A549 (cell line): ENCODE data around the gene GNLY. TPM values are rescaled to one million over a fixed set of nuclear protein-coding genes. Genes with fewer than 3 reads are reported as not detected.

Experiments
- ATAC-seq, 2 experiments: fragments of 200-7000 bp in 1 of 2; fragments of >200 bp in 1 of 2; cut with Nextera tagmentation in 1 of 2; cut with Tn5 transposase in 1 of 2; 3 replicates each; pipeline versions ENCODE4 v1.8.0 to v1.9.1; 2018 to 2020; ENCODE audit warnings: mild to moderate bottlenecking in 1 of 2, moderate library complexity in 1 of 2
- CTCF ChIA-PET: fragments of 300-600 bp; sonication (Branson Sonifier 250); formaldehyde crosslinking; extraction: SDS; loops from one replicate; lab custom pipeline; 2021; ENCODE audit warnings: antibody characterized with exemption, inconsistent platforms; lab: Yijun Ruan, JAX
- POLR2A ChIA-PET: fragments of 350-600 bp; formaldehyde crosslinking; extraction: SDS; loops from one replicate; lab custom pipeline; 2021; ENCODE audit warnings: antibody characterized with exemption, inconsistent platforms; lab: Yijun Ruan, JAX
- DNase-seq, 2 experiments: peaks; one replicate each; pipeline versions ENCODE4 v3.0.0 to v3.0.0-alpha.2; 2011 to 2016; ENCODE audit warnings: low read depth in 1 of 2, low spot score in 1 of 2
- FAIRE-seq: peaks from 2 replicates; lab custom pipeline; 2011; peaks lifted over from hg19 to GRCh38; lab: Jason Lieb, UNC
- H3K27ac ChIP-seq, 2 experiments: fragments of >200 bp; sonication (Bioruptor Twin); formaldehyde crosslinking; 3 replicates each; pipeline ENCODE4 v1.5.1; 2016 to 2017
- H3K4me1 ChIP-seq: fragments of >200 bp; sonication (Bioruptor Twin); formaldehyde crosslinking; 3 replicates; pipeline ENCODE4 v1.6.1; 2016
- H3K4me2 ChIP-seq: fragments of >200 bp; sonication (Bioruptor Twin); formaldehyde crosslinking; 3 replicates; pipeline ENCODE4 v1.6.1; 2016
- H3K4me3 ChIP-seq: fragments of >200 bp; sonication (Bioruptor Twin); formaldehyde crosslinking; 3 replicates; pipeline ENCODE4 v1.5.1; 2016
- H3K9me3 ChIP-seq: fragments of >200 bp; sonication (Bioruptor Twin); formaldehyde crosslinking; 3 replicates; pipeline ENCODE4 v1.6.1; 2016
- CBX8 ChIP-seq: fragments of 200-600 bp; sonication (generic); IDR thresholded peaks from 2 replicates; pipeline ENCODE4 v1.6.1; 2016
- CEBPB ChIP-seq, 2 experiments: fragments of >200 bp in 1 of 2; sonication (Bioruptor Twin) in 1 of 2; formaldehyde crosslinking in 1 of 2; IDR thresholded peaks; 2 replicates each; pipeline ENCODE4 v1.6.1; 2012 to 2016
- FOSL2 ChIP-seq, 2 experiments: fragments of 450-650 bp in 1 of 2; fragments of >200 bp in 1 of 2; sonication (Bioruptor Twin) in 1 of 2; formaldehyde crosslinking; IDR thresholded peaks; 2 replicates each; pipeline versions ENCODE4 v1.5.0 to v1.6.1; 2016 to 2020; ENCODE audit warnings: mild to moderate bottlenecking in 1 of 2, moderate library complexity in 1 of 2
- GATA3 ChIP-seq: IDR thresholded peaks from 2 replicates; pipeline ENCODE4 v1.6.1; 2012; ENCODE audit warnings: borderline replicate concordance
- HEYL ChIP-seq: fragments of 250-450 bp; sonication (Bioruptor Pico); IDR thresholded peaks from 2 replicates; pipeline ENCODE4 v1.8.0; 2021; ENCODE audit warnings: mild to moderate bottlenecking, moderate library complexity
- HOXB13 ChIP-seq: fragments of 250-450 bp; sonication (Bioruptor Pico); IDR thresholded peaks from 2 replicates; pipeline ENCODE4 v1.5.0; 2020; ENCODE audit warnings: low read depth, mild to moderate bottlenecking, moderate library complexity
- HOXB5 ChIP-seq: fragments of 250-450 bp; sonication (Bioruptor Pico); IDR thresholded peaks from 2 replicates; pipeline ENCODE4 v1.5.0; 2020; ENCODE audit warnings: mild to moderate bottlenecking, moderate library complexity
- KDM1A ChIP-seq: fragments of 200-600 bp; sonication (generic); IDR thresholded peaks from 2 replicates; pipeline ENCODE4 v1.6.1; 2016; ENCODE audit warnings: low read depth, mild to moderate bottlenecking
- KDM5A ChIP-seq: fragments of 200-600 bp; sonication (generic); IDR thresholded peaks from 2 replicates; pipeline ENCODE4 v1.6.1; 2016; ENCODE audit warnings: antibody characterized with exemption, mild to moderate bottlenecking
- NFE2L2 ChIP-seq: fragments of 150-350 bp; conservative IDR thresholded peaks from 2 replicates; pipeline ENCODE4 v1.6.1; 2014; ENCODE audit warnings: low read length
- POLR2A ChIP-seq: IDR thresholded peaks from 2 replicates; pipeline ENCODE4 v1.6.1; 2012; ENCODE audit warnings: mild to moderate bottlenecking, low read length
- RAD21 ChIP-seq, 2 experiments: fragments of >200 bp in 1 of 2; sonication (Bioruptor Twin) in 1 of 2; formaldehyde crosslinking in 1 of 2; IDR thresholded peaks in 1 of 2; conservative IDR thresholded peaks in 1 of 2; 2 replicates in 1 of 2; 3 replicates in 1 of 2; pipeline ENCODE4 v1.6.1; 2012 to 2018; ENCODE audit warnings: inconsistent platforms in 1 of 2
- RNF2 ChIP-seq: fragments of 200-600 bp; sonication (generic); IDR thresholded peaks from 2 replicates; pipeline ENCODE4 v1.6.1; 2016; ENCODE audit warnings: low read depth, mild to moderate bottlenecking, antibody characterized with exemption, moderate library complexity, borderline replicate concordance
- ZC3H11A ChIP-seq: fragments of 450-650 bp; IDR thresholded peaks from 2 replicates; pipeline ENCODE4 v1.6.1; 2014; ENCODE audit warnings: antibody characterized with exemption, mild to moderate bottlenecking
- ZSCAN20 ChIP-seq: fragments of 250-450 bp; sonication (Bioruptor Pico); IDR thresholded peaks from 2 replicates; pipeline ENCODE4 v1.8.0; 2022; ENCODE audit warnings: mild to moderate bottlenecking, moderate library complexity
- WGBS: methylation state at CpG from one replicate; pipeline ENCODE4 v1.1.6; 2017; ENCODE audit errors: missing lambda C conversion rate; 5-methylcytosine and 5-hydroxymethylcytosine counted together
- polyA plus RNA-seq, 4 experiments: library from polyadenylated mRNA; depleted of rRNA in 3 of 4; stranded (reverse); fragments of >200 nt; fragmentation: RNase III in 1 of 4; extraction: RNeasy Plus Mini Kit Qiagen cat#74134 plus additional on column Dnase treatment in 1 of 4; gene quantifications; 2 replicates in 3 of 4; 3 replicates in 1 of 4; pipeline ENCODE4 v1.2.3, GENCODE V29; 2011 to 2017
- TF ChIP-seq, protein P1 (sequence below): fragments of 450-650 bp; IDR thresholded peaks from 2 replicates; pipeline ENCODE4 v1.6.1; 2014; ENCODE audit warnings: antibody characterized with exemption
- TF ChIP-seq, protein P2 (sequence below): fragments of 250-450 bp; sonication (Bioruptor Pico); IDR thresholded peaks from 2 replicates; pipeline ENCODE4 v1.5.0; 2021; ENCODE audit warnings: mild to moderate bottlenecking, moderate library complexity, borderline replicate concordance
- TF ChIP-seq, protein P3 (sequence below): fragments of 150-350 bp; IDR thresholded peaks from 2 replicates; pipeline ENCODE4 v1.6.1; 2014; ENCODE audit warnings: low read depth, mild to moderate bottlenecking, low read length
- TF ChIP-seq, protein P4 (sequence below): IDR thresholded peaks from 2 replicates; pipeline ENCODE4 v1.6.1; 2012

Gene GNLY
- polyA plus RNA-seq, 2 of the 4 experiments (the other 2 are of a cell fraction) = not detected

DNA sequence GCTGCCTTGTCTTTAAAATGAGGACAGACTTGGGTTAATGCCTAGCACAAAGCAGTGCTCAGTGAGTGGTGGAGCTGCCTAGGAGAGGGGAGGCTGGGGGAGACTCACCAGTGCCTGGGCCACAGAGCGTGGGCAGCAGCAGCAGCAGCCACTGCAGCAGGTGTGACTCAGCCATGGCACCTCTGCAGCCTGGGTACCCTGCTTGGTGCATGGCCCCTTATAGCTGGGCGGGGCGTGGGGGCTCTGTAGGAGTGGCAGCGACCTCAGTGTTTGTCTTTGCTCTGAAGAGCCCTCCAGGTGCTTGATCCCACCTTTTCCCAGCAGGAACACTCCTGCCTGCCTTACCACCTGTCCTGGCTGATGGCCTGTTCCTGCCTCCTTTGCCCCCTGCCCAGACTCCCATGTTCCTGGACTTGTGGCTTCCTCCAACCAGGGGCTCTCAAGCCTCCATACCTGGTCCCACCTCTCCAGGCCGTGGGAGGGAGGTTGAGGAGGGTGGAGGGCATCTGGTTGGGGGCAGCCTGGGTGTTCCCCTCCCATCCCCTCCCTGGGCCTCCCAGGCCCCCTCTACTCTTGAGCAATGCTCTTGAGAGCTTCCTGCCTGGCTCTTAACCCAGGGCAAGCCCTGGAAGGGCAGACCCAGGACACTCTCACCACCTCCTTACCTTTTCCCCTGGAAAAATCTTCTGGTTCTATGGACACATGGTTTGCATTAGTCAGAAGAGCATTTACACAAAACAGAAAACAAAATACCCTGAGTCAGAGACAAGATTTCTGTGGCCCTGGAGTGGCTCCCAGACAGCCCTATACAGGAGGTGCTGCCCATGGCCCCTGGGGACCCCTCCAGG is 25.9 kb upstream of the GNLY start, which contains the start of gene SFTPB:
Gene SFTPB (minus strand): TSS at position 191 of the 848 bp plus-strand sequence. CDS start 16 bp downstream, at position 175.
- peak within 1 kb of the TSS in 1 of 2 experiments; percentile 50; a peak in 3 of 6 replicates for H3K27ac ChIP-seq
- 66% methylated on average over 5 of the region's 5 CpGs for WGBS
- H3K4me1 ChIP-seq = peaks cover under 1% of the 10 kb centered on the region; the same call in 2 of the 3 replicates
- H3K4me3 ChIP-seq = no peak within 1 kb of the TSS
- TF ChIP-seq FOSL2 (IDR thresholded peaks at IDR 0.05) = no peak
- no peak for TF ChIP-seq FOSL2 (CRISPR knock-in tag; IDR thresholded peaks at IDR 0.05)
- no peak for TF ChIP-seq RNF2
- no peak for TF ChIP-seq HOXB5 (CRISPR knock-in tag)
- TF ChIP-seq, protein P1, sequence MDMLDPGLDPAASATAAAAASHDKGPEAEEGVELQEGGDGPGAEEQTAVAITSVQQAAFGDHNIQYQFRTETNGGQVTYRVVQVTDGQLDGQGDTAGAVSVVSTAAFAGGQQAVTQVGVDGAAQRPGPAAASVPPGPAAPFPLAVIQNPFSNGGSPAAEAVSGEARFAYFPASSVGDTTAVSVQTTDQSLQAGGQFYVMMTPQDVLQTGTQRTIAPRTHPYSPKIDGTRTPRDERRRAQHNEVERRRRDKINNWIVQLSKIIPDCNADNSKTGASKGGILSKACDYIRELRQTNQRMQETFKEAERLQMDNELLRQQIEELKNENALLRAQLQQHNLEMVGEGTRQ = no peak
- TF ChIP-seq GATA3 = no peak
- TF ChIP-seq NFE2L2 = no peak
- no peak for TF ChIP-seq HOXB13 (CRISPR knock-in tag)
- TF ChIP-seq HEYL (CRISPR knock-in tag) = no peak
- TF ChIP-seq KDM1A = no peak
- TF ChIP-seq RAD21 (conservative IDR thresholded peaks at IDR 0.05 in 1 of 2, IDR thresholded peaks at IDR 0.05 in 1 of 2) = no peak
- no peak for TF ChIP-seq CBX8
- TF ChIP-seq, protein P2, sequence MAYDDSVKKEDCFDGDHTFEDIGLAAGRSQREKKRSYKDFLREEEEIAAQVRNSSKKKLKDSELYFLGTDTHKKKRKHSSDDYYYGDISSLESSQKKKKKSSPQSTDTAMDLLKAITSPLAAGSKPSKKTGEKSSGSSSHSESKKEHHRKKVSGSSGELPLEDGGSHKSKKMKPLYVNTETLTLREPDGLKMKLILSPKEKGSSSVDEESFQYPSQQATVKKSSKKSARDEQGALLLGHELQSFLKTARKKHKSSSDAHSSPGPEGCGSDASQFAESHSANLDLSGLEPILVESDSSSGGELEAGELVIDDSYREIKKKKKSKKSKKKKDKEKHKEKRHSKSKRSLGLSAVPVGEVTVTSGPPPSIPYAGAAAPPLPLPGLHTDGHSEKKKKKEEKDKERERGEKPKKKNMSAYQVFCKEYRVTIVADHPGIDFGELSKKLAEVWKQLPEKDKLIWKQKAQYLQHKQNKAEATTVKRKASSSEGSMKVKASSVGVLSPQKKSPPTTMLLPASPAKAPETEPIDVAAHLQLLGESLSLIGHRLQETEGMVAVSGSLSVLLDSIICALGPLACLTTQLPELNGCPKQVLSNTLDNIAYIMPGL (CRISPR knock-in tag) = no peak
- TF ChIP-seq, protein P3, sequence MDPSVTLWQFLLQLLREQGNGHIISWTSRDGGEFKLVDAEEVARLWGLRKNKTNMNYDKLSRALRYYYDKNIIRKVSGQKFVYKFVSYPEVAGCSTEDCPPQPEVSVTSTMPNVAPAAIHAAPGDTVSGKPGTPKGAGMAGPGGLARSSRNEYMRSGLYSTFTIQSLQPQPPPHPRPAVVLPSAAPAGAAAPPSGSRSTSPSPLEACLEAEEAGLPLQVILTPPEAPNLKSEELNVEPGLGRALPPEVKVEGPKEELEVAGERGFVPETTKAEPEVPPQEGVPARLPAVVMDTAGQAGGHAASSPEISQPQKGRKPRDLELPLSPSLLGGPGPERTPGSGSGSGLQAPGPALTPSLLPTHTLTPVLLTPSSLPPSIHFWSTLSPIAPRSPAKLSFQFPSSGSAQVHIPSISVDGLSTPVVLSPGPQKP = no peak
- TF ChIP-seq KDM5A = no peak
- TF ChIP-seq CEBPB (IDR thresholded peaks at IDR 0.05) = no peak
- no peak for TF ChIP-seq ZC3H11A
- CTCF ChIA-PET = interaction anchor here (0.5 to 7.8 kb wide), 10 partner anchors 8 to 159 kb away, joined by 3 to 59 read pairs (median 5); no protein-coding TSS in a partner anchor
- ATAC-seq (no peak; a peak in 1 of 6 replicates), FAIRE-seq (no peak), DNase-seq (no peak)
- POLR2A ChIA-PET = no interaction called here
- H3K9me3 ChIP-seq = no peaks in the 10 kb centered on the region
- H3K4me2 ChIP-seq = no peak within 1 kb of the TSS

DNA sequence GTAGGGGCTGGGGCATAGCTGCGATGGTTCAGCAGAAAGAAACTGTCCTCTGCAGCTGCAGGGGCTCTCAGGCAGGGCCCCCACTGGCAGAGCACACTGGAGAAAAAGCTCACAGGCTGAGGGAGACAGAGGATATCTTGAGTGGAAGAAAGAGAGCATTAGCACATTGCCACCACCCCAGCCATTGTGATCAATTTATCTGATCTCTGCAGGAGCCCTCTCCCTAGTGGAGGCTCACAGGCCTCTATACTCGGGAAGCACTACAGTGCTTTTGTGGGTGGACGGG is 25.4 kb upstream of the GNLY start:
- H3K9me3 ChIP-seq = no peaks in the 10 kb centered on the region
- no peak overlapping the region for H3K4me2 ChIP-seq
- TF ChIP-seq KDM1A (no peak), POLR2A (no peak), NFE2L2 (no peak), ZSCAN20 (CRISPR knock-in tag) (no peak)
- TF ChIP-seq, protein P4, sequence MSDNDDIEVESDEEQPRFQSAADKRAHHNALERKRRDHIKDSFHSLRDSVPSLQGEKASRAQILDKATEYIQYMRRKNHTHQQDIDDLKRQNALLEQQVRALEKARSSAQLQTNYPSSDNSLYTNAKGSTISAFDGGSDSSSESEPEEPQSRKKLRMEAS = no peak
- WGBS = 55% methylated on average over 3 of the region's 3 CpGs
- POLR2A ChIA-PET = no interaction called here
- H3K4me3 ChIP-seq = no peak overlapping the region
- H3K27ac ChIP-seq = peak overlapping the region in 1 of 2 experiments; percentile 50; a peak in 3 of 6 replicates
- DNase-seq = no peak
- FAIRE-seq = no peak
- no peak for ATAC-seq
- H3K4me1 ChIP-seq = no peaks in the 10 kb centered on the region; the same call in 2 of the 3 replicates
- CTCF ChIA-PET = interaction anchor here (0.5 to 7.8 kb wide), 8 partner anchors 9 to 159 kb away, joined by 3 to 59 read pairs (median 5); no protein-coding TSS in a partner anchor
